NAMALWA (cell line): ENCODE results near the gene LRRC51.

Experiments used
- DNase-seq: peaks from one replicate; pipeline ENCODE4 v3.0.0-alpha.2; 2015; ENCODE audit warnings: low spot score

The LRRC51 gene, protein sequence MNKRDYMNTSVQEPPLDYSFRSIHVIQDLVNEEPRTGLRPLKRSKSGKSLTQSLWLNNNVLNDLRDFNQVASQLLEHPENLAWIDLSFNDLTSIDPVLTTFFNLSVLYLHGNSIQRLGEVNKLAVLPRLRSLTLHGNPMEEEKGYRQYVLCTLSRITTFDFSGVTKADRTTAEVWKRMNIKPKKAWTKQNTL

DNA sequence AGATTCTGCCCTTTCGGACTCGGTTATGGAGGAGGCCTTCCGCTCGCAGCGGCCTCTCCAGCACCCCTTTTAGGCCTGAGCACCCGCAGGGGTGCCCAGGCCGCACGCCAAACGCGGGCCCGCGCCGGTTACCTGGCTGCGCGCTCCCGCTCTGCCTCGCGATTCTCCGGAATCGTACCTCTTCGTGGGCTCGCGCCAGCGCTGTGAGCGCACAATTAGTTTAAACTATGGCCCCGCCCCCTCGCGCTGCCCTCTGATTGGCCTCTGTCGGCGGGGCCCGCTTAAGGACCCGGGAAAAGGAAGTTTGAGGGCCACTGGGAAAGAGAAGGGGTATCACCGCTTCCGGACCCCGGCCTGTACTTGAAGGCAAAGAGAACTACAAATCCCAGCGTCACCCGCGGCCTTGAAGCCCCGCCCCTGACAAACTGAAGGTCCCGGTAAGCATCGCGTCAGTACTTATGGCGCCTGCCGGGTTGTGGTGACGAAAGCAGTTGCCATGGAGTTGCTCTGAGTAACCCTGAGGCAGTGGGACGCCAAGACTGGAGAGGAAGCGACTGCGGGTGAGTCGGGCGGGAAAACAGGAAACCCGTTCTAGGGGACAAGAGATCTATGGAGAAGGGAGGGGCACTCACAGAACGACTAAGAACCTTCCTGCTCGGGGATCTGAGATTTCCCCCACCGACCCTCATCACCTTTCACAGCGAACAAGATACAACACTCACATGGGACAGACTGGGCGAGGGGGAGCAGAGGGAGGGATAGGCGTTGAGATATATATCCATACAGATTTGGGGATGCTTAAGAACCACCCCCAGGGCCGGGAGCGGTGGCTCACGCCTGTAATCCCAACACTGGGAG lies at the start of gene LRRC51, which contains the start of gene NUMA1:
Gene LRRC51, plus strand, starts transcription at position 525 of the 858 bp plus-strand sequence. CDS start 8,234 bp downstream, outside the sequence.
Gene NUMA1, minus strand, starts transcription at position 217 of the 858 bp plus-strand sequence. CDS start 44,599 bp downstream, outside the sequence.
- peak; percentile 100 for DNase-seq

DNA sequence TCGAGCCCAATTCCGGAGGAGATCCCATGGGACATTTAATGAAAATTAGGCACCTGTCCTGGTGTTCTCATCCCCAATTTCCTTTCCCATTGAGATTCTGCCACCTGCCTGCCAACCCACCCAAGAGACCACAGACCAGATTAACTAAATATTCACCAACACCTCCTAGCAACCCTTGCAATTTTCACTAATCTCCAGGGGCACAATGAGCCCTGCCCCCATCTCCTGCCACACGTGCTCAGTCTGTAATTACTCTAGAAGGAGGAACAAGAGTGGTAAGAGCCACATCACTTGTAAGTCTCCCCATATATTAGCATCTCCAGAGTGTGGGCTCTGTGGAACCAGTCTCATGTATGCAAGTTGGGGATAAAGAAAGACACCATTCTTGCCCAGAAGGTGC lies 44.0 kb upstream of the LRRC51 start:
- peak; percentile 23 for DNase-seq

DNA sequence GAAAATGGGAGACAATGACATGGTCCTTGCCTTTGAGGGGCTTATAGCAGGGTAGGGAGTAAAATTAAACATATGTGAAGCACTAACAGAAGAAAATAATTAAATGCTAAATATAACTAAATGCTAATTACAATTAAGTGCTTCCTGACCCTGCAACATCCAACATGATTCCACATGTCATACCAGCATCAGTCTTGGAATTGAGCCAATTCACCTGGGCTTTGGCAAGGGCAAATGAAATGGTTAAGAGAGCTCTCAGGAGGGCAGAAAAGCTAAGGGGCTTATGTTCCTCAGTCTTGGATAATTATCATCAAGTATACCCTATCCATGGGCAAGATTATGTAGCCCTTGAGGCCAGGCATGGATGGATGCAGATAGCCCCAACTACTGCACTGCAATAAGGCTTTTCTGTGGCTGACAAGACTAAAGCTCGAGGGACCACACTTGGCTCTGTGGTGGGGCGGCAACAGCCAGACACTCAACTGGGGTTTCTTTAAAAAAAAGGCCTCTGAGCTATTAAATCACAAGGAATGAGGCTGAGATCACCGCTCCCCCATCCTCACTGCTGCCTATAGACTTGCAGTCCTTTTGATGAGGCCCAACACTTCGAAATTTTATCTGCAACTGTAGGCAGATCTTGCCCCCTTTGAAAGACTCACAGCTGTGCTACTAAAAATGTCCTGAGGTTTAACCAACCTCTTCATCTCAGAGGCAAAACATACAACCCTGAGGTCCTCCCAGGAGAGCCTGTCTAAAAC lies 42.9 kb upstream of the LRRC51 start:
- DNase-seq, result peak; percentile 86

DNA sequence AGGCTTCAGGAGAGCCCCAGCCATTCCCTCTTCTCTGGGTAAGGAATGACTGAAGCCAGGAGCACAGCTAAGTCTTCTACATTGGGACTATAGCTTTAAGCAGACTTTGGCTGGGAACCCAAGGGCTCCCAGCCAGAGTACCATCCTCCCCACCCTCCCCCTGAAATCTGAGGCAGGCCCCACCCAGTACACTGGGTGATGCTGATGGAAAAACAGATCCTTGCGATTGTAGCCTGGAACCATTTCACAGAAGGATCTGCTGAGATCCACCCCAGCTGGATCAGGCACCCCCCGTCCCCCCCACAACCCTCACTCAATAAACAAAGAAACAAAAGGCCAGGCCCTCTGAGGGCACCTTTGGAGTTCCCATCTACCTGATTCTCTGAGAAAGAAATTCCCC lies 42.2 kb upstream of the LRRC51 start:
- no peak for DNase-seq

DNA sequence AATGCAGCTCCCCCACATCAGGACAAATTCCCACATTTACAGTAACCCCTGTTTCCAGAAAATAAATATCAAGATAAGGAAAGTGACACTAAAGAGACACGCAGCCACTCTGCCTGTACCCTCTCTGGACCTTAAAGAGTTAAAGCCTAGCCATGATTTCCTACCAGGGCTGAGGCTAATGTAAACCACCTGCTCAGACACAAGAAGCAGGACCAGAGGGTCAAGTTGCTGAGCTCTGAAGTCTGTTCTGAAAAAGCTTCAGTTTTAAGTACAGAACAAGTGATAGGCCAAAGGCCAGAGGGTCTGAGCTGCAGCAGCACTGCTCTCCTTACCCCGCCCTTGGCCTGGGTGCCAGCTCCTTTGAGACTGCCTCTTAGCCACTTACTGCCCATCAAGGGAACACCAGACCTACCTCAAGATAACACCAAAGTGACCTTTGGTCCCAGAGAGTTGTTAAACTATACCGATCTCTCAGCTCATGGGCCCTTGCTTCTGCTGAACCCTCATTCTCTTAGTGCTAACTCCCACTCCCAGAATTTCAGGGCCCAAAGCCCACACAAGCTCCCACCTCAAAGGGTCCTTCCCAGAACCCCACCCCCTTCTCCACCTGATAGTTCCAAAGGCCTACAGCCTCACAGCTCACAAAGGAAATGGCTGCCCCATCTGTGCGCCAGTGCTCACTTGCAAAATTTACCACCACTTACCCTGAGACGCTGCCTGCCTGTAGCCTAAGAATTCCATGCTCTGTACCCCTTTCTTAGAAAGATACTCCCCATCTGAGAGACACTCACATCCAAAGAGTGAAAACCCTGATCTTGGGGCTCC lies 41.4 kb upstream of the LRRC51 start:
- peak; percentile 61 for DNase-seq

DNA sequence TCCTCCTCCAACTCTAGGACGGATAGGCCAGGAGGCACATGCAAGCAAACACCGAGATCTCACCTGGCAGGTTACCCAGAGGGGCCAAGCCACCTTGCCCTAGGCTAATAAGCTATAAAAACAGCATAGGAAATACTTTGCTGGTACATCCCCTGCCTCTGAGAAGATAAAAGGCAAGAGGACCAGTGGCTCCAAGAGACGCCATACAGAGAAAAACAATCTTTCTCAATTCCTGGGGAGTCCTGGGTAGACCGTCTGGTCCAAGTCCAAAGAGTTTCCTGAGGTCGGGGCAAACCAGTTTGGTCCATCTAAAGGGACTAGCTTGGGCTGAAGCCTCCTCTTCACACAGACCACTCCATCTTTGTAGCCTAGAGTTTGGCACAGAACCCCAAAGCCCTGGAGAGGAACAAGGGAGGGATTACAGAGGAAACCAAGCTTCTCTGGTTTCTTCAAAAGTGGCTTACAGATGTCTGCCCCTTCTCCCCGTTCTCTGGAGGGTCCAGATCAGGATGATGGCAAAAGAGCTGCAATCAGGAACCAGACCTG lies 40.7 kb upstream of the LRRC51 start:
- peak; percentile 37 for DNase-seq

DNA sequence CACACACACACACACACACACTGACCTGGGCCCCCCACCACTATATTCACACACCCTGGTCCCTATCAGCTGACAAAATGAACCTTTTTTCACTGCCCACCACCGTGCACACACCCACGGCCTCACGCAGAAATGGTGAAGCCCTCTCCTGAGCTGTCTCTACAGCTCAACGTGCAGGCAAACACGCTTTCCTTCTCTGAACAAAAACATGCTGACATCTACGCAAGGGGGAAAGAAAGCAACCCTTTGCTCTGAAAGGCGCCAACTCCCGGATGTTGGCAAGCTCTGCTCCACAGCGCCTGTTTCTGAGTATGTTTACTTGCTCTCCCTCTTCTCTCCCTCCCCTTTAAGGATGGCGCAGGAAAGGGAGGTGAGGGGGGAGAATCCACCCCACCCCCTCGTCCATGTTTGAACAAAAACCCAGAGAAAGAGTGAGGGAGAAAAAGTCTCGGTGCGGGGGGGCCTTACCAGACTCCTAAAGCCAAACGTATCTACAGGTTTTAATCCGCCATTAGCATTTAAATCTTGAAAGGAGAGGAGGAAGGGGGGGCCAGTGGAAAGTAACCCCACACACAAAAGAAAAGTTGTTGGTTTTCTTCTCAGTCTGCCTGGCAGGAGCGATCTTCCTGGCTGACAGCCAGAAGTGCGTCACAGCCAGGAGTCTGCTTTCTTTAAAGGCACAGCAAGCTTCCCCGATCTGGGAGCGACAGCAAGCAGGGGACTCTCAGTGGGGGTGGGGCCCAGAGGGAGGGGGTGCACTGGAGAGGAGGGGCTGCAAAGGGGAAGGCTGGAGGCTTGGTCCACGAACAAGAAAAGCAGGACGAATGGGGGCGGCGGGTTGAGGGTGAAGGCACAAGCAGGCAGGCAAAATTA lies 39.9 kb upstream of the LRRC51 start:
- DNase-seq, result peak; percentile 83

DNA sequence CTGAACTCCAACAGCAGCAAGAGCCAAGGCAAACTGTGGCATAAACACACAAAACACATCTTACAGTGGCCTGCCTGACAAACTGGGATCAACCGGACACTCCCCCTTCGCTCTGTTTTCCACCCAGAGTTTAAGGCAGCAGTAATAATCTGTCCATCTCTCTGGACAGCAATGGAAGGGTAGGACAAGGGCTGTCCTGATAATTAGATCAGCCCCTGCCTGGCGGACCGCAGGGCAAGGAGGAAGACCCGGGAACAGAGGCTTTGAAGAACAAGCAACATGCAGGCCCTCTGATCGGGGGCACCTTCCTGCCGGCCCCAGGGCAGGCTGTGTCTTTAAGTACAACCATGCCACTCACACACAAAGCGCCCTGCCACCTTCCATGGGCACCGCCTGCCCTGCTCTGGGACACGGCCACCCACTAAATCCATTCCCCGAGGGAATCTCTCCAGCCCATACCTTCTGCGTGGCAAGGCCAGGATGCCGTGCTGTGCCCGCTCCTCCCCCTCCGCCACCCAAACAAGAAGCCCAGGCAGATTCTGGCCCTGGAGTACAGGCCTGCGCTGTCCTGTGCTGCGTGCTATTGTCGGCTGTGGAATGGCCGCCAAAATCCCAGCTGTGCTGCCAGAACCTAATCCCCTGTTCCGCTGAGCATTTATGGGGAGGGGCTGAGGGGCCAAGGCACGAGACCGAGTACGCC lies 39.1 kb upstream of the LRRC51 start:
- DNase-seq, result peak; percentile 27

DNA sequence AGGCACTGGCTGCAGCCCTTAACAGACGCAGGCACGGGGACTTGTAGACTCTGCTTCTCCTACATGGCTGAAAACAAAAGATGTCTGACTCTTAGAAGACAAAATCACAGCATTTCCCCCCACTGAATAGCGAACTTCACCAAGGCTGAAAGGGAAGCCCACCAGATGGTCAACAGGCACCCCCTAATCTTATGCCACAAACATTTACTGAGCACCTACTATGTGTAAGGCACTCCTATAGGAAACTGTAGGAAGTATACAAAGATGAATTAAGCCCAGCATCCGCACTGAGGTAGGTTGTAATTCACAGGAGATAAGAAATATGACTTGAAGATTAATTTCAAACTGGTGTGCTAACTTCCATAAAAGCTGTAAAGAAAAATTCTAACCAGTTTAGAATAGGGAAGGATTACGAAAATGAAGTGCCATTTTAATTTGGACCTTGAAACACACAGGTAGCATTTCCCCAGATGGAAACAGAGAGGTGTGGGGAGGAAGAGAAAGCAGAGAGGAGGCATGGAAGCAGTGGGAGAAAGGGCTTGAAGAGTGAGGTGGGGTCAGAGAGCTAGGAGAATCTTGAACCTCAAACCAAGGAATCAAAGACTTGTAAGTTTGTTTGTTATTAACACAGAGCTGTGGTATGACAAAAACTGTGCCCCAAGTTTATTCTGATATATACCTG lies 38.4 kb upstream of the LRRC51 start:
- no peak for DNase-seq

DNA sequence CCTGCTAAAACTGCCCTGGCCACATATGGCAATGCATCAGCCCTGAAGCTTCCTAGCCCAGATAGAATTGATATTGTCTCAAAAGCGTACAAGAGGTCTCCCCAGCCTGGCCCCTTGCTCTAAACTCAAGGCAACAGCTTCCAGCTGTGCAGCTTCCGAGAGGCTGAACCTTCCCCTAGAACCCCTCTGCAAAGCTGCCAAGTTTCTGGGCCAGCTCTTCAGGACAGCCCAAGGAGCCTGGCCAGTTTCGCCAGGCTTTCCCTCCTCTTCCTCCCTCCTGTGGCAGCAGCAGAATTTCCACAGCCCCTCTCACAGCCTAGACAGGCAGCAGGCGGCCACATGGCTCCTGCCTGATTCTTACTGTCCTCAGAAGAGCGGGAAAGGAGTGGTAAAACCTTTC lies 34.8 kb upstream of the LRRC51 start:
- DNase-seq, result no peak

DNA sequence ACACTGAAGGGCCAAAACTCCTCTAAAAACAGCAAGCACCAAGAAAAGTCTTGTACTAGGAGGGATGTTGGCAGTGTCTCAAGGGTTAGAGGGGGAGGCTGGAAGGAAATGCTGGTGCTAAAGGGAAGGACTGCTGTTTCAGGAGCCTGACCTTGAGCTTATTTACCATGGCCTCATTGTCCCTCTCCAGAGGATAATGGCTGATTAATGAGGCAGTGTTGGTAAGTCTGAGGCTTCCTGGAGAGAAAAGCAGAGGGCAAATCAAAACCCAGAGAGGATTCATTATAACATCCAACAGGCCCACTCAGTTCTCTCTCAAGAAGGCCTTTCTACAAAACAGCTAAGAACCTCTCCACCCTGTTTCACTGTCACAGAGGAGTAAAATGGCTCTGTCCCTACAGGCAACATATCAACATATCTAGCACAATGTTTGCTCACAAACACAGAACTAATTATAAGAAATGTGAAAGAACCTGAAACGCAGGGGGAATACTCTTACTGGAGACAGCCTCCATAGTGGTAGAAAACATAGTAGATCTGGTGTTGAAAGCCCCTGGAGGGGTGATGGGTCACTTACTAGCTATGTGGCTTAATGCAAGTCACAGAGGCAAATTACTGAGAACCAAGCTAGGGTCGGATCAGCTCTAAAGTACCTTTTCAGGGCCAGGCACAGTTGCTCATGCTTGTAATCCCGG lies 31.7 kb upstream of the LRRC51 start:
- no peak for DNase-seq

DNA sequence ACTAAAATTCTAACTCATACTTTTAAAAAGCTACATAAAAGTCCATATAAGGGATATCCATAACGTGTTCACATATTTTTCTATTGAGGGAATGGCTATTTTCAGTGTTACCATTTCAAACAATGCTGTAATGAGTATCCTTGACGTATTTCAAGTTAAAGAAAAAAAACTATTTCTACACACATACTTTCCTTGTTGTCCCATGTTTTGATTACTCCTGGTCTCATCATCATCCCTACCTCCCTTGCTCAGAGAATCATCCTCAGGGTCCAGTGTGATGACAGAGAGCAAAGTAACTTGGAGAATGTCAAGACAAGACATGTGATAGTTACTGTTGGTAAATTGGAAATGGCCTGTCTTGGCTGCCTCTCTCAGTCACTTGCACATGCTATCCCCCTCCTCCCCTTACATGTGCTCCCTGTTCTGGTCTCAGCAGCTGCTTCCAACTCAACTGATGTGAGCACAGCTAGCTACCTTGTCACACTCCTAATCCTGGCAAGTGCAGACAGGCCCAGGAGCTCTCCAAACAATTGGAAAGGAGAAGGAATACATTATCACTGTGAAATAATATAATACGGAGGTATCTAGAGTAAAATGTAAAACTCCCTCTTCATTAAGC lies 22.1 kb upstream of the LRRC51 start:
- DNase-seq, result no peak

DNA sequence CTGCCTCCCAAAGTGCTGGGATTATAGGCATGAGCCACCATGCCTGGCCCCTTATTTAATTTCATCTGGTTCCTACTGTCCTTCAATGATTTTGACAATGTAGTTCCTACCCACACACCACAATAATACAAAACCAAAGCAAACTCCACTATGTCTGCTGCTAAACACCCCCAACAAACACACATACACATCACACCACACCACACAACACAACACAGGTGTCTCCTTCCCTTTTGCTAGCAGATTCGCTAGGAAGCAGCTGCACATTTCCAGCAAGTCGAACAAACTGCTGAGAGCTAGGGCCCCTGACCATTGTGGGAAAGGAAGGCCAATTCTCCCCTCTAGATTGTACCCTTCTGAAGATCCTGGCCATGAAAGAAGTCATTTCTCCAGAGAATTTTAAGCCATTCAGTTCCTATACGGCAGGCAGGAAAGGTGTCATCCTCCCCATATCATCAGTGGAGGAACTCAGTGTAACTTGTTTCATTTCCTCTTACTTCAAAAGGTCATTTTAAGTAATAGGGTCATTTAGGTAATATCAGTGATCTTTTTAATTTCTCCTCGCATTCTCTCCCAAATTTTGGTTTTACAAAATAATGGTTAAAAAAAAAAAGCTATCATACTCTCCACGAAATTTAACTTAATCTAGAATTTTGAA lies 18.8 kb upstream of the LRRC51 start:
- DNase-seq, result no peak

DNA sequence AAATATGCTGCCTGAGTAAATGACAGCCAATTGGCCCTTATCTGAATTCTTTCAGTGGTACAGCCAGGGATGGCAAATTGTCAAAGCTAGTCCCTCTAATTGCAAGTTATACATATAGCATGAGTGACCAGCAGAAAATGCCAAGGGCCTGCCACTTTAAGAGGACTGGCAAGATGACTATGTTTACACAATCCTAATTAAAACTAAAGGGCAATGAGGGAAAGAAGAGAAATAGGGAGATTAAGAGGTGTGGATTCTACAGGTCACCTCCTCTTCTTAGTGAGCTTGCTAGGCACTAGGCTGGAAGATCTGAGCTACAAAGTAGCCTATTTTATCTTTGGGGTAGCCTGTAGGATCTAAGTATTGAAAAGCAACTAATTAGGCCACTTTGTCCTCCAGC lies 13.8 kb upstream of the LRRC51 start:
- no peak for DNase-seq

DNA sequence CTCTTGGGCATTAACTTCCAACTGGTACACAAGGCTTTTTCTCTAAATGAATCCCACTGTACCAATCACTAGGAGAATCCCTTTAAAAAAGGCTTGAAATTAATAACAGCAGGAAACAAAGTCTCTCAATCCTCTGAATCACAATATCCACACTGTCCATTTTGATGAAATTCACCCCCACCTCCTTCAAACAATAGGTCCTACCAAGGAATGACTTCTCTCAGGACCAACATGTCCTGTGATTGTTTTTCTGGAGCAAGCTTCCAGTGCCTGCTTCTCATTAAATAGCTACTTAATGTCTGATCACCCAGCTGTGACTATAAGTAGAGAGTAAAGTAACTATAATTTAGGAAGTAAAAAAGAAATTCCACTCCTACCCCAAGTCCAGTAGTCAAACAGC lies 13.4 kb upstream of the LRRC51 start:
- no peak for DNase-seq

DNA sequence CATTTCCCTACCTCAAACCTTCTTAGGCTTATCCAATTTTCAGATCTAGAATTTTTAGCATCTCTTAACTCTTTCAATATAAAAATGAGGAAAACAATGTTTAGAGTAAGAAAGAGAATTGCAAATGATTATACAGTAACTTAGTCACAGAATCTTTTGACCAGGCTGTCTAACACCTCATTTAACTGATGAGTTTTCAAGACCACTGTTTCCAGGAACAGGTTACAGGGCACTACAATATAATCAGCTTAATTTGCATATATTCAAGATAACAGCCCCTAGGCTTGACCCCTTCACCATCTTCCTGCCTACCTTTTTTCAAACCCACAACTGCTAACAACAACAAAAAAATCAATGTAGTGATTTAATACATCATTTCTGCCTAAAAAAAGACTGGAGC lies 13.0 kb upstream of the LRRC51 start:
- DNase-seq, result no peak

DNA sequence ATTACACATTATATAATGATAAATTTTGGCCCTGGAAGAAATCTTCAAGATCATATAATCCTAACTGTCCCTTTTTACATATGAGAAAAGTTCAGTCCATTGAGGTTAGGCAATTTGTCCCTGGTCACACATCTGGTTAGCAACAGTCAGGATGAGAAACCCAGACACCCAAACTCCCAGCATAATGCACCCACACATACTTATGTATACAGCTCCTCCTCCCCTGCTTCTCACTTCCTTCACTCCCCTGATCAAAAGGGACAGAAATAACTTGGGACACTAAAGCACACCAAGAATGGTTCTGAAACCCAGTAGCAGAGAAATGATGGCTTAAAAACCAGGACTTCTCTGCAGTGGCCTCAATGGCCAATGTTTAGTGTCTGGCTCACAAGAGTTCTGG lies 11.4 kb upstream of the LRRC51 start:
- no peak for DNase-seq

DNA sequence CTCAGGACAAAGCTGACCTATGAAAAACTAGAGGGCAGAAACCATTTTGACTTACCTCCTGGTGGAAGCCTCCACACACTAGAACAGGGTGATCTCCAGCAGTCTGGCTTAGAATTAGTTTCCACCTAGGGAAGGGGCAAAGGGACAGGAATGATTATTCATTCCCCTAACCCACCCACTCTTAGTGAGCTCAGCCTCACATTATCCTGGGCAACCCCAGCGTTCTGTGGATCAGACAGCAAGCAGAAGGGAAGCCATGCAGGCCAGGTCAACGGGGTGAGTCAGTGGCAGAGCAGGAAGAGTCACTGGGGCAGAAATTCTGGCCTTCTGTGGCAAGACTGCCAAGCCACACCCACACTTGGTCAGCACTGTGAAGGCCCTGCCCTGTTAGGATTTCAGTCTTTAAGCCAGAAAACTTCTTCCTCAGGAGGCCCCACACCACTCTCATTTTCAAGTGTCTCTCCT lies 10.8 kb upstream of the LRRC51 start:
- DNase-seq, result no peak
